HepG2 (cell line): ENCODE measurements around the gene CITED4. TPM values are rescaled to one million over a fixed set of nuclear protein-coding genes. Genes with fewer than 3 reads are reported as not detected.

ENCODE experiments used
- ATAC-seq: fragments of 200-7000 bp; cut with Tn5 transposase; 3 replicates; pipeline ENCODE4 v1.9.1; 2020; ENCODE audit warnings: mild to moderate bottlenecking, moderate library complexity
- BruUV-seq: library from RNA; stranded (reverse); fragments of 400-500 nt; replicated peaks from 2 replicates; lab custom pipeline; 2021; lab: Mats Ljungman, UMichigan
- CTCF ChIA-PET: fragments of 300-600 bp; formaldehyde crosslinking; extraction: SDS; loops from one replicate; lab custom pipeline; 2021; ENCODE audit warnings: low total read pairs, inconsistent platforms, low intra/inter-chr PET ratio; lab: Yijun Ruan, JAX
- POLR2A ChIA-PET: fragments of 350-600 bp; sonication (Branson Sonifier 250); formaldehyde crosslinking; loops from one replicate; lab custom pipeline; 2020; ENCODE audit warnings: antibody characterized with exemption, inconsistent platforms; lab: Yijun Ruan, JAX
- DNase-seq: peaks from one replicate; pipeline ENCODE4 v3.0.0-alpha.2; 2015; ENCODE audit warnings: low spot score
- FAIRE-seq: peaks from 3 replicates; lab custom pipeline; 2011; peaks lifted over from hg19 to GRCh38; lab: Jason Lieb, UNC
- H2AFZ ChIP-seq: one replicate; pipeline ENCODE4 v1.6.1; 2011; ENCODE audit warnings: low read length, inconsistent platforms
- H3K27ac ChIP-seq: fragments of 300-600 bp; 3 replicates; pipeline ENCODE4 v1.8.0; 2011; ENCODE audit warnings: mixed run types, mild to moderate bottlenecking, mixed read lengths, low read length, inconsistent platforms; ENCODE audit not compliant: insufficient read depth; ENCODE audit errors: extremely low read length
- H3K27me3 ChIP-seq, 2 experiments: fragments of 200-600 bp in 1 of 2; 2 replicates in 1 of 2; 3 replicates in 1 of 2; pipeline versions ENCODE4 v1.6.0 to v1.8.0; 2011; ENCODE audit warnings: low read length in 2 of 2, mild to moderate bottlenecking in 2 of 2, moderate library complexity in 2 of 2, inconsistent platforms in 1 of 2; ENCODE audit not compliant: insufficient read depth in 2 of 2, control insufficient read depth in 1 of 2
- H3K36me3 ChIP-seq, 2 experiments: fragments of 200-600 bp in 1 of 2; replicated peaks in 1 of 2; 2 replicates in 1 of 2; 3 replicates in 1 of 2; pipeline versions ENCODE4 v1.5.1 to v1.8.0; 2011; ENCODE audit warnings: low read length in 2 of 2, inconsistent platforms in 1 of 2; ENCODE audit not compliant: insufficient read depth in 2 of 2, control insufficient read depth in 1 of 2
- H3K4me1 ChIP-seq: 2 replicates; pipeline ENCODE4 v1.5.1; 2012; ENCODE audit warnings: low read length, inconsistent platforms; ENCODE audit not compliant: insufficient read depth
- H3K4me2 ChIP-seq: 2 replicates; pipeline ENCODE4 v1.6.0; 2011; ENCODE audit warnings: low read depth, low read length, inconsistent platforms
- H3K4me3 ChIP-seq, 3 experiments: fragments of 200-600 bp in 1 of 3; sonication (generic), shearing (Covaris generic) in 1 of 3; replicated peaks in 1 of 3; 2 replicates each; pipeline ENCODE4 v1.5.1; 2011 to 2016; ENCODE audit warnings: low read length in 3 of 3, inconsistent platforms in 2 of 3, low read depth in 2 of 3, mild to moderate bottlenecking in 2 of 3, control low read depth in 1 of 3, mixed read lengths in 1 of 3; ENCODE audit not compliant: insufficient read depth in 1 of 3
- H3K79me2 ChIP-seq: one replicate; pipeline ENCODE4 v1.6.1; 2011; ENCODE audit warnings: low read length, inconsistent platforms; ENCODE audit not compliant: insufficient read depth
- H3K9ac ChIP-seq: 2 replicates; pipeline ENCODE4 v1.6.0; 2011; ENCODE audit warnings: mild to moderate bottlenecking, low read depth, low read length, inconsistent platforms; ENCODE audit not compliant: insufficient read depth
- H3K9me3 ChIP-seq: 2 replicates; pipeline ENCODE4 v1.5.1; 2012; ENCODE audit warnings: mild to moderate bottlenecking, low read length
- H4K20me1 ChIP-seq: 2 replicates; pipeline ENCODE4 v1.6.0; 2011; ENCODE audit warnings: inconsistent platforms, mild to moderate bottlenecking, low read length, moderate library complexity; ENCODE audit not compliant: insufficient read depth
- CTCF ChIP-seq: sonication (generic); formaldehyde crosslinking; IDR thresholded peaks from 2 replicates; pipeline ENCODE4 v1.5.0; 2020; ENCODE audit warnings: mild to moderate bottlenecking, missing genetic modification reagents, moderate library complexity
- ERF ChIP-seq: IDR thresholded peaks from 2 replicates; pipeline ENCODE4 v1.6.1; 2018; ENCODE audit warnings: missing biosample characterization, missing genetic modification reagents
- FOXO1 ChIP-seq: sonication (generic); formaldehyde crosslinking; IDR thresholded peaks from 2 replicates; pipeline ENCODE4 v1.4.0; 2020; ENCODE audit warnings: missing genetic modification reagents
- KLF6 ChIP-seq: IDR thresholded peaks from 2 replicates; pipeline ENCODE4 v1.8.0; 2016; ENCODE audit warnings: missing biosample characterization, missing genetic modification reagents
- MAX ChIP-seq: IDR thresholded peaks from 2 replicates; pipeline ENCODE4 v1.6.1; 2012; ENCODE audit warnings: inconsistent platforms
- PREB ChIP-seq: sonication (generic); formaldehyde crosslinking; IDR thresholded peaks from 2 replicates; pipeline ENCODE4 v1.4.0; 2020; ENCODE audit warnings: missing genetic modification reagents
- RAD21 ChIP-seq: fragments of 450-650 bp; formaldehyde crosslinking; IDR thresholded peaks from 2 replicates; pipeline ENCODE4 v1.5.0; 2020; ENCODE audit warnings: mild to moderate bottlenecking
- RXRB ChIP-seq: IDR thresholded peaks from 2 replicates; pipeline ENCODE4 v1.6.1; 2016; ENCODE audit warnings: borderline replicate concordance, missing genetic modification reagents, missing compliant biosample characterization
- SMC3 ChIP-seq: IDR thresholded peaks from 2 replicates; pipeline ENCODE4 v1.6.1; 2011; ENCODE audit warnings: low read length, improper control_type of control experiment
- SOX13 ChIP-seq, 3 experiments: fragments of 450-650 bp in 1 of 3; sonication (generic) in 1 of 3; formaldehyde crosslinking in 1 of 3; IDR thresholded peaks in 2 of 3; conservative IDR thresholded peaks in 1 of 3; 2 replicates each; pipeline versions ENCODE4 v1.5.0 to v1.6.1; 2016 to 2020; ENCODE audit warnings: antibody characterized with exemption in 1 of 3, mild to moderate bottlenecking in 1 of 3, missing compliant biosample characterization in 1 of 3, missing genetic modification reagents in 1 of 3, moderate library complexity in 1 of 3
- THAP11 ChIP-seq: IDR thresholded peaks from 2 replicates; pipeline ENCODE4 v1.6.1; 2016; ENCODE audit warnings: missing biosample characterization, missing genetic modification reagents
- THYN1 ChIP-seq: sonication (generic); formaldehyde crosslinking; IDR thresholded peaks from 2 replicates; pipeline ENCODE4 v1.8.1; 2023; ENCODE audit warnings: low read depth, mild to moderate bottlenecking, moderate library complexity, missing genetic modification reagents, borderline replicate concordance
- XRCC5 ChIP-seq: fragments of 200-400 bp; formaldehyde crosslinking; optimal IDR thresholded peaks from 2 replicates; pipeline ENCODE3; 2017; ENCODE audit warnings: mild to moderate bottlenecking, low read length
- ZBTB49 ChIP-seq: sonication (generic); formaldehyde crosslinking; IDR thresholded peaks from 2 replicates; pipeline ENCODE4 v1.4.0; 2020; ENCODE audit warnings: missing genetic modification reagents, borderline replicate concordance
- ZNF549 ChIP-seq: sonication (generic); formaldehyde crosslinking; IDR thresholded peaks from 2 replicates; pipeline ENCODE4 v1.5.0; 2020; ENCODE audit warnings: missing genetic modification reagents
- WGBS: methylation state at CpG from one replicate; pipeline ENCODE4 v1.1.6; 2017; ENCODE audit warnings: low lambda C conversion rate; 5-methylcytosine and 5-hydroxymethylcytosine counted together
- in situ Hi-C: cut with HindIII; loops from 2 replicates; pipeline ENCODE4 v1.10.0; 2017; ENCODE audit warnings: low pct_unique_long_range_greater_than_20kb; ENCODE audit not compliant: extremely low pct_ligation_motif_present
- intact Hi-C: fragments of 100-400 bp; cut with micrococcal nuclease; formaldehyde crosslinking; loops from one replicate; pipeline ENCODE4 v1.10.0; 2022; ENCODE audit not compliant: unreplicated experiment
- polyA plus RNA-seq, 8 experiments: library from polyadenylated mRNA; depleted of rRNA in 3 of 8; stranded (reverse) in 7 of 8; unstranded in 1 of 8; fragments of >200 nt; fragmentation: Illumina TruSeq in 4 of 8; extraction: Trizol in 4 of 8; gene quantifications; 2 replicates each; pipeline versions ENCODE4 v1.2.1 to v1.2.3, GENCODE V29; 2011 to 2016; ENCODE audit warnings: low read depth in 4 of 8, missing spikeins in 1 of 8, mixed read lengths in 1 of 8; ENCODE audit not compliant: insufficient read depth in 1 of 8
- total RNA-seq, 5 experiments: library from RNA; depleted of rRNA; stranded (reverse); fragments of >200 nt; fragmentation: Illumina TruSeq; extraction: Trizol; gene quantifications; 2 replicates each; pipeline ENCODE4 v1.2.3, GENCODE V29; 2016; ENCODE audit warnings: low read depth in 1 of 5

CITED4 gene
- total and polyA plus RNA-seq, 2 of the 13 experiments (the other 11 are each of a cell fraction or from before 2014, with no cell fraction given): 1.5 to 9.9 TPM

- TF ChIP-seq ZBTB49 (CRISPR knock-in tag) (peak; percentile 23; the same call in 1 of the 2 replicates), SOX13 (IDR thresholded peaks at IDR 0.05) (no peak), SOX13 (CRISPR knock-in tag; conservative IDR thresholded peaks at IDR 0.05 in 1 of 2, IDR thresholded peaks at IDR 0.05 in 1 of 2) (no peak), THYN1 (CRISPR knock-in tag) (no peak)
Measured at GRCh38 chr1:40849801-40850592, 12.2 kb downstream of the CITED4 start (continued).

- WGBS: 27% methylated on average over 6 of the region's 6 CpGs
- Histone ChIP-seq H3K9me3 (no peaks in the 10 kb centered on the region), H3K4me1 (peaks cover 24% of the 10 kb centered on the region; the same call in 1 of the 2 replicates), H3K9ac (no peak overlapping the region), H3K79me2 (no peaks in the 10 kb centered on the region), H3K4me2 (no peak overlapping the region), H2AFZ (no peak overlapping the region), H3K27ac (no peak overlapping the region), H3K4me3 (no peak overlapping the region), H3K36me3 (no peaks in the 10 kb centered on the region), H4K20me1 (no peaks in the 10 kb centered on the region), H3K27me3 (peaks cover 0 to 22% of the 10 kb centered on the region in 2 experiments; a peak in 2 of 5 replicates)
- FAIRE-seq (peak; percentile 97), DNase-seq (peak; percentile 75), ATAC-seq (peak; percentile 89)
- POLR2A ChIA-PET: interaction anchor here (1.0 to 1.3 kb wide), 2 partner anchors 14 to 106 kb away, joined by 3 read pairs; partner anchors contain the start of gene CITED4
- intact Hi-C loops: loop anchor here (1.0 to 10.0 kb wide), 5 partner anchors 54 to 236 kb away; no protein-coding TSS in a partner anchor
- BruUV-seq: no TSS peak
- CTCF ChIA-PET: interaction anchor here (1.2 to 4.3 kb wide), 6 partner anchors 14 to 236 kb away, joined by 3 to 161 read pairs (median 5); partner anchors contain the start of gene CITED4
- in situ Hi-C loops: loop anchor here (5.0 kb wide), 2 partner anchors 71 to 104 kb away; no protein-coding TSS in a partner anchor
- TF ChIP-seq SMC3 (peak; percentile 99), THAP11 (CRISPR knock-in tag) (0 out of 2 replicates have a peak, but pooled peaks have one; percentile 34), ZNF549 (CRISPR knock-in tag) (no peak), RAD21 (CRISPR knock-in tag) (peak; percentile 91), KLF6 (CRISPR knock-in tag) (peak; percentile 43; the same call in 1 of the 2 replicates), CTCF (CRISPR knock-in tag) (peak; percentile 98), FOXO1 (peak; percentile 36; the same call in 1 of the 2 replicates), PREB (CRISPR knock-in tag) (no peak), XRCC5 (peak; percentile 77), ERF (CRISPR knock-in tag) (peak; percentile 34; the same call in 1 of the 2 replicates), RXRB (CRISPR knock-in tag) (peak; percentile 36; the same call in 1 of the 2 replicates), MAX (no peak; the same call in 1 of the 2 replicates)
Measured at GRCh38 chr1:40848530-40849189, 13.5 kb downstream of the CITED4 start.
